ENCODE data around the gene SRGAP3. TPM values are rescaled to one million over a fixed set of nuclear protein-coding genes. Genes with fewer than 3 reads are reported as not detected.

Gene SRGAP3
- total RNA-seq, 2 donors from 2014 or later: 5.7 to 6.1 TPM

- no peaks in the 10 kb centered on the region for H3K9me3 ChIP-seq
- no peaks in the 10 kb centered on the region for H3K27me3 ChIP-seq
- DNase-seq: no peak
- intact Hi-C loops (cut with DNase I): no loop called here
- H3K4me1 ChIP-seq: no peaks in the 10 kb centered on the region
- H3K27ac ChIP-seq: no peak overlapping the region
- H3K36me3 ChIP-seq: no peaks in the 10 kb centered on the region
- TF ChIP-seq CTCF (IDR thresholded peaks at IDR 0.05): no peak
- no peak overlapping the region for H3K9ac ChIP-seq (ENCODE audit: low read depth in 2 of 2, low read length in 2 of 2)
- H3K4me3 ChIP-seq: no peak overlapping the region
These were observed 25.0 kb downstream of the SRGAP3 start for GRCh38 chr3:9224490-9224889.

DNA sequence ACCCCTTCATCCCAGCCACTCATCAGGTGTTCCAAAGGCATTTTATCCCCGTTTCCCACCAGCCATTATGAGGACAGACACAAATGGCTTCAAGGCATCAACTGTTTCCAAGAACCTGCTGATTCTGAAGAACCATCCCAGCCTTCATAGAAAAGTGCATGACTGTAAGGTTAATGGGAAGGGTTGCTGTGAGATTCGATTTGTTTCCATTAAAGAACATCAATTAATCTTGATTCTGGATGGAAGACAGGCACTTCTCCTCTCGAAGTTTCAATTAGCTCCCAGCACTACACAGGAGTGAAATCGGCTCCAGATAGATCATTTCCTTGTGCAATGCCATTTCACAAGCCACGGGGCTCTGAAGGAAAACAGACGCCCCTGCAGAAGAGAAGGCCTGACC, 25.8 kb downstream of the SRGAP3 start:
- no peaks in the 10 kb centered on the region for H3K9me3 ChIP-seq
- no peak overlapping the region for H3K9ac ChIP-seq (ENCODE audit: low read depth in 2 of 2, low read length in 2 of 2)
- H3K27me3 ChIP-seq: no peaks in the 10 kb centered on the region
- intact Hi-C loops (cut with DNase I): no loop called here
- H3K4me1 ChIP-seq: no peaks in the 10 kb centered on the region
- no peak for TF ChIP-seq CTCF (IDR thresholded peaks at IDR 0.05)
- no peaks in the 10 kb centered on the region for H3K36me3 ChIP-seq
- no peak overlapping the region for H3K4me3 ChIP-seq
- DNase-seq: no peak
- H3K27ac ChIP-seq: no peak overlapping the region

GRCh38 chr3:9222956-9223639, 26.3 kb downstream of the SRGAP3 start:
- H3K4me1 ChIP-seq: no peaks in the 10 kb centered on the region
- H3K36me3 ChIP-seq: no peaks in the 10 kb centered on the region
- H3K9me3 ChIP-seq: no peaks in the 10 kb centered on the region
- TF ChIP-seq CTCF (IDR thresholded peaks at IDR 0.05): no peak
- H3K27me3 ChIP-seq: no peaks in the 10 kb centered on the region
- H3K4me3 ChIP-seq: no peak overlapping the region
- intact Hi-C loops (cut with DNase I): no loop called here
- H3K27ac ChIP-seq: no peak overlapping the region
- no peak for DNase-seq
- H3K9ac ChIP-seq (ENCODE audit: low read depth in 2 of 2, low read length in 2 of 2): no peak overlapping the region

DNA sequence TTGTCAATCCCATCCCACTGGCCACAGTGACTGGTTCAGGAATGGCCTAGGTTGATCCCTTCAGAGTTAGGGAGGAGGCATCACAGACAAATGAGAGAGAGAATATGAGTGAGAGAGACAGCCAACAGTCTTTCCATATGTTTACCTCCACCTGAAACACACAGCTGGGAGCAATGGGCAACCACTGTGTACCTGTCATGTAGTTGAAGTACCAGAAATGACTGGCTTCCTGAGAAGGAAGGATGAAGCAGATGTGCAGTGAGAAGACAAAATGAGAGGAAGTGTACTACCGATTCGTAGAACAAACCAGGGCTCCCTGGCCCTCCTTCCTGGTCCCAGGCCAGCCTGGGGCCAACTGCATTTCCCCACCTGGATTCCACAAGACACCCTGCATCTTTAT, 27.4 kb downstream of the SRGAP3 start:
- Histone ChIP-seq H3K4me1 (no peaks in the 10 kb centered on the region), H3K27me3 (no peaks in the 10 kb centered on the region), H3K9me3 (no peaks in the 10 kb centered on the region), H3K4me3 (no peak overlapping the region), H3K27ac (no peak overlapping the region), H3K9ac (ENCODE audit: low read depth in 2 of 2, low read length in 2 of 2) (no peak overlapping the region), H3K36me3 (no peaks in the 10 kb centered on the region)
- TF ChIP-seq CTCF (IDR thresholded peaks at IDR 0.05): no peak
- intact Hi-C loops (cut with DNase I): no loop called here
- no peak for DNase-seq

DNA sequence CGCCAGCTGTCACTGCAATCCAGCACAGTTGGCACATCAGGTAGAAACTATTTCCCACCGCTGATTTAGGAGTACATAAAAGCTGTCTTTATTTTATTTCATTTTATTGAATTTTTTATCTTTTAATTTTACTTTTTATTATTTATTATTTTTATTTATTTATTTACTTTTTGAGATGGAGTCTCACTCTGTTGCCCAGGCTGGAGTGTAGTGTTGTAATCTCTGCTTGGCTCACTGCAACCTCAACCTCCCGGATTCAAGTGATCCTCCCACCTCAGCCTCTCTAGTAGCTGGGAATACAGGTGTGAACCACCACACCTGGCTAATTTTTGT, 31.0 kb downstream of the SRGAP3 start:
- Histone ChIP-seq H3K36me3 (no peaks in the 10 kb centered on the region), H3K27me3 (no peaks in the 10 kb centered on the region), H3K4me1 (no peaks in the 10 kb centered on the region), H3K4me3 (no peak overlapping the region), H3K9me3 (no peaks in the 10 kb centered on the region), H3K27ac (no peak overlapping the region), H3K9ac (ENCODE audit: low read depth in 2 of 2, low read length in 2 of 2) (no peak overlapping the region)
- no peak for TF ChIP-seq CTCF (IDR thresholded peaks at IDR 0.05)
- DNase-seq: no peak
- intact Hi-C loops (cut with DNase I): no loop called here

All from colonic mucosa (tissue), 4 donors.